HG02973 (cell line): Measurements from ENCODE around the gene ILKAP.

ENCODE experiments used
- ATAC-seq: cut with Tn5 transposase; IDR thresholded peaks from one replicate; pipeline ENCODE4 v1.9.1; 2021; ENCODE audit warnings: moderate library complexity; ENCODE audit not compliant: unreplicated experiment

The ILKAP gene

GRCh38 chr2:238138331-238139195 is 64.9 kb downstream of the ILKAP start, which contains the start of gene KLHL30:
KLHL30 (plus strand) TSS chr2:238138668; CDS start chr2:238140755, 2,087 bp downstream.
- no peak for ATAC-seq

DNA sequence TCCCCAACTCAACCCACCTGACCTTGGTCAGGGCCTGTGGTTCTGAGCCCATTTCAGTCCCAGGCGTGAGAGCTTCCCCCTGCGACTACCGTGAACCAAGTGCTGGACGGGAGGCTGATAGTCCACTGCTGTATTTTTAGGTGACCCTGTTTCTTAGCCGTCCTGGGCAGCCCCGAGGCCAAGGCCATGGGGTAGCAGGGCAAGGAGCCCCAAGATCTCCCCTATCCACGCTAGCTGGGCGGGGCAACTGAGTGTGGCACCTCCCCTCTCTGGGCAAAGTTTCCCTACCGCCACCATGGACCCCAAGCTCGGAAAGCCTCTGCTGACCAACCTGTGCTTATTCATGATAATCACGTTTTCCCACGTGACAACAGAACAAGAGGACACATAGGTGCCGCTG is 65.6 kb downstream of the ILKAP start:
- ATAC-seq = no peak

DNA sequence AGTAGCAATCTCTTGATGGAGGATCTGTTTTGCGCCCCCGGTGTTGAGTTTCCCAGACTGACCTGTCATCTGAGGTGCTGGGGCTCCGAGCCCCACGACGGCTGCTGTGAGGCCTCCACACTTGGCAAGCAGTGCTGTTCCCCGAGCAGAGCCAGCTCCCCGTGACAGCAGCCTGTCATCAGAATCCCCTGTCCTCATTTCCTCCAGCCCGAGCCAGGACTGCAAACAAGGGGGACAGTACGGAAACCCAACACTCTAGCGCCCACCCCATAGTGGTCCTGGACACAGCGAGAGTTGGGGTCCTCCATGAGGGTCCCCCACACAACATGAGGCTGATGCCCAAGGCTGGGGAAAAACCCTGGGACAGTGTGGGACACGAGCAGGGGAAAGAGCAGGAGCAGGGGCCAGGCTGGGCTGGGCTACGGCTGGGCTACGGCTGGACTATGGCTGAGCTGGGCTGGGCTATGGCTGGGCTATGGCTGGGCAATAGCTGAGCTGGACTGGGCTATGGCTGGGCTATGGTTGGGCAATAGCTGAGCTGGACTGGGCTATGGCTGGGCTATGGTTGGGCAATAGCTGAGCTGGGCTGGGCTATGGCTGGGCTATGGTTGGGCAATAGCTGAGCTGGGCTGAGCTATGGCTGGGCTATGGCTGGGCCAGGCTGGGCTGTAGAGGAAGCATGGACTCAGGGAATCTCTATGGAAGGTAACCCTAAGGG is 66.5 kb downstream of the ILKAP start:
- ATAC-seq = no peak

GRCh38 chr2:238135601-238136150 is 67.8 kb downstream of the ILKAP start:
- no peak for ATAC-seq

DNA sequence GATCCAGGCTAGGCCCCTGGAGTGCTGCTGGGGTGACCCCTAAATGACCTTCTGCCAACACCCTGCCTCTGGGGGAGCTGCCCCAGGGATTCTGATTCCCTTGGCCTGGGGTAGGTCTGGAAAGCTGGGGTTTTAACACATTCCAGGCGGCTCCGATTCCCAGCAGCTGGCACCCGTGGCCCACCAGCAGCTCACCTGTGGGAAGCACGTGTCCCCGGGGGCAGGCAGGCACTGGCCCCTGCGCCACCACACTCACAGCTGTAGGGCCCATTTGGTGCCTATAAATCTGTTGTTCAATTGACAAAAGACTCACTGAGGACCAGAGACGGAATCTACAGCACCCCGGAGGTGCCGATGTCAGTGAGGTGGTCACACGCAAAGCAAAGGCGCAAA is 69.1 kb downstream of the ILKAP start:
- ATAC-seq = no peak

- ATAC-seq = no peak
Measured at GRCh38 chr2:238133499-238134392, 69.7 kb downstream of the ILKAP start.

DNA sequence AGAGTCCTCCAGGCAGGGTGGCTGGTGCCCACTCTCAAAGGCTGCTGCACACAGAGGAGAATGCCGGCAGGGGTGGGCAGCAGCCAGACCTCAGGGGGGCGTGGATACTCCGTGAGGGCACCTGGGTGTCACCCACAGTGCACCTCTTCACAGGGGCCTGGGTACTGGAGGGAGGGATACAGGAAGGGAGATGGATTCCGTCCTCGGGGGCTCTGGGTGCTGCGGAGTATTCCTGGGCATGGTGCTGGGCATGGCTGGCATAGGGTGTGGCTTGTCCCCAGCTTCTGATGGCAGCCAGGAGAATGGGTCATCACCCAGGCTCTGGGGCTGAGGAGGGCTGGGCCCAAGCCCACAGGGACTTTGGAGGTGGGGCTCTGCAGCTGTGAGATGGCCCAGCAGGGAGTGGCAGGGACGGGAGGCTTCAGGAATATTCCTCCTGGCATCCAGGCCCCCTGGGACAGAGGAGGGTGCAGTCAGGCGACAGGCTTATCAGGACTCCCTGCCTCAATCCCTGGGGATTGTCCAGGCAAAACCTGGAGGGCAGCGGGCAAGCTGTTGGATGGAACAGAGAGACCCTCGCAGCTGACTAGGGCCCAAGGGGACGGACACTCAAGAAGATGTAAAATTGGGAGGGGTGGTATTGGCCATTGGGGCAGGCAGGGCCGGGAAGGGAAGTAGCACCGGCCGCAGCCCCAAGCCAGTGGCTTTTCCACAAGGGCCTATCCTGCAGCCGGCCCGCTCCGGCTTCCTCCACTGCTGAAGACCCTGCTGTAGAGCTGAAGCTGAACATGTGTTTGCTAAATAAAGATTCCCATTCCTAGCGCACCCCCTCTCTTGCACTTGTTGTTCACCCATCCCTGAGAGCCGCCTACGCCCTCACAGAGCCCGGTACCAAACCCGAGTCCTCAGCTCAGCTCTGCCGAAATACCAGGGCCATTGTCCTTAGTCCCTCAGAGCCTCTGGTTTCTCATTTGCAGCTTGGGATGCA is 70.7 kb downstream of the ILKAP start:
- ATAC-seq = no peak

- no peak for ATAC-seq
Measured at GRCh38 chr2:238131761-238132462, 71.6 kb downstream of the ILKAP start.

DNA sequence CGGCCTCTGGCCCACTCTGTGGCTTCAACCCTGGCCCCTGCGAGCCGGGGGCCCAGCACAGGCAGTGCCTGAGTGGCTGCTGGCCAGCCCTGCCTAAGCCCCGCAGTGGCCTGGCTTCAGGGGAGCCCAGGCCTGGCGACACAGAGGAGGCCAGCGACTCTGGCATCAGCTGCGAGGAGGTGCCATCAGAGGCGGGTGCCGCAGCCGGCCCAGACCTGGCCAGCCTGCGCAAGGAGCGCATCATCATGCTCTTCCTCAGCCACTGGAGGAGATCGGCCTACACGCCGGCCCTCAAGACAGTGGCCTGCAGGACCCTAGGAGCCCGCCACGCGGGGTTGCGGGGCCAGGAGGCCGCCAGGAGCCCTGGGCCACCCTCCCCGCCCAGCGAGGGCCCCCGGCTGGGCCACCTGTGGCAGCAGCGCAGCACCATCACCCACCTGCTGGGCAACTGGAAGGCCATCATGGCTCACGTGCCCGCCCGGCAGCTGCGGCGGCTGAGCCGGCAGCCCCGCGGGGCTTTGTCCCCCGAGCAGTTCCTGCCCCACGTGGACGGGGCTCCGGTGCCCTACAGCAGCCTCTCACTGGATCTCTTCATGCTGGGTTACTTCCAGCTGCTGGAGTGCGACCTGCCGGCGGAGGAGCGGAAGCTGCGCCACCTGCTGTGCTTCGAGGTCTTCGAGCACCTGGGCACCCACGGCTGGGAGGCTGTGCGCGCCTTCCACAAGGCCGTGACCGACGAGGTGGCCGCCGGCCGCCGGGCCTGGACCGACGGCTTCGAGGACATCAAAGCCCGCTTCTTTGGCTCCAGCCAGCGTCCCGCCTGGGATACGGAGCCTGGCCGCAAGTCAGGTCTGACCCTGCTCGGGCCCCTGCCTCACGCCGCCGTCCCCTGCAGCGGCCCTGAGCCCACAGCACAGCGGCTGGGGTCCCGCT is 72.5 kb downstream of the ILKAP start:
- ATAC-seq = no peak

- no peak for ATAC-seq
Measured at GRCh38 chr2:238130111-238130695, 73.3 kb downstream of the ILKAP start.

DNA sequence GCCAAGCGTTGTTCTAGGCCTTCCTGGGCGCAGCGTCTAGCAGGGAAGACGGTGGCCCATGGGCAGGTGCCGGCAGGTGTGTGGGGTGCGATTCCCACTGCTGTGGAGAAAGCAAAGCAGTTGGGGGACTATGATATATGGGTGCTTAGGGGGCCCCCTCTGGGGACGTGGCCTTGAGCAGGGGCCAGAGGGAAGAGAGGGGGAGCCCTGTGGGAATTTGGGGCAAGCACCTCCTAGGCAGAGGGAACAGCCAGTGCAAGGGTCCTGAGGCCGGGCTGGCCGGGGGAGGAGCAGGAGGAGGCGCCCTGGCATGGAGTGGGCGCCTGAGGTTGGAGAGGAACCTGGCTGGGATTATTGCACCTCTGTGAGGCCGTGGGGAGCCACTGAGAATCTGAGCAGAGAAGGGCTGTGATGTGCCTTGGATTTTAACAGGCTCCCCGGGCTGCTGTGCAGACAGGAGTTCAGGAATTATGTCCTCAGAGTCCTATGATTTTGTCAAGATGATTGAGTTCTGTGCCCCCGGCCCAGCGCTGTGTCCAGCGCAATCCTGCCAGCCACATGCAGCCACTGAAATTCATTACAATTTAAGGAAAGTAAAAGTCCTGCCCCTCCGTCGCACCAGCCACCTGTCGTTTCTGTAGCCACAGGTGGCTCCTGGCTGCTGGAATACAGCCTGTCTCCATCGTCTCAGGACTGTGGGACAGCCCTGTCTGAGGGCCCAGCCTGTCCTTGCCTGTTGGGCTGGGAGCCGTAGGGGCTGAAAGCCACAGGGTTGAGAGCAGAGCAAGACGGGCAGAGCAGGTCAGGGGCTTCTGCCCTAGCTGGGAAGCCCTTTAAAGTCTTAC is 74.1 kb downstream of the ILKAP start:
- ATAC-seq = no peak

DNA sequence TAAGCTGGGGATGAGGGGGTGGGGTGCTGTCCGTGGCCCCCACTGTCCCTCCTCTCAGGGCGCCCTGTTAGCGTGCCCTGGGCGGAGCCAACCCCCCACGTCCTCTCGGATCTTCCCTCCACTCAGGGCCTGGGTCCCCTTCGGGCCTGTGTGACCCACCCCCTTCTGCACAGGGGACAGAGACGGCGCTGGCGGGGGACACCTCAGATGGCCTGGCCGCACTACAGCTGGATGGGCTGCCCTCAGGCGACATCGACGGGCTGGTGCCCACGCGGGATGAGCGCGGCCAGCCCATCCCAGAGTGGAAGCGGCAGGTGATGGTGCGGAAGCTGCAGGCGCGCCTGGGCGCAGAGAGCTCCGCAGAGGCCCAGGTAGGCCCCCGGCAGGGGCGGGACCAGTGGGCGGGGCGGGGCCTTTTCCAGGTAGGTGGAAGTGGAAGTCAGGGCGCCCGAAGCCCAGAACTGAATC is 74.9 kb downstream of the ILKAP start:
- no peak for ATAC-seq

GRCh38 chr2:238128061-238128440 is 75.4 kb downstream of the ILKAP start:
- no peak for ATAC-seq

DNA sequence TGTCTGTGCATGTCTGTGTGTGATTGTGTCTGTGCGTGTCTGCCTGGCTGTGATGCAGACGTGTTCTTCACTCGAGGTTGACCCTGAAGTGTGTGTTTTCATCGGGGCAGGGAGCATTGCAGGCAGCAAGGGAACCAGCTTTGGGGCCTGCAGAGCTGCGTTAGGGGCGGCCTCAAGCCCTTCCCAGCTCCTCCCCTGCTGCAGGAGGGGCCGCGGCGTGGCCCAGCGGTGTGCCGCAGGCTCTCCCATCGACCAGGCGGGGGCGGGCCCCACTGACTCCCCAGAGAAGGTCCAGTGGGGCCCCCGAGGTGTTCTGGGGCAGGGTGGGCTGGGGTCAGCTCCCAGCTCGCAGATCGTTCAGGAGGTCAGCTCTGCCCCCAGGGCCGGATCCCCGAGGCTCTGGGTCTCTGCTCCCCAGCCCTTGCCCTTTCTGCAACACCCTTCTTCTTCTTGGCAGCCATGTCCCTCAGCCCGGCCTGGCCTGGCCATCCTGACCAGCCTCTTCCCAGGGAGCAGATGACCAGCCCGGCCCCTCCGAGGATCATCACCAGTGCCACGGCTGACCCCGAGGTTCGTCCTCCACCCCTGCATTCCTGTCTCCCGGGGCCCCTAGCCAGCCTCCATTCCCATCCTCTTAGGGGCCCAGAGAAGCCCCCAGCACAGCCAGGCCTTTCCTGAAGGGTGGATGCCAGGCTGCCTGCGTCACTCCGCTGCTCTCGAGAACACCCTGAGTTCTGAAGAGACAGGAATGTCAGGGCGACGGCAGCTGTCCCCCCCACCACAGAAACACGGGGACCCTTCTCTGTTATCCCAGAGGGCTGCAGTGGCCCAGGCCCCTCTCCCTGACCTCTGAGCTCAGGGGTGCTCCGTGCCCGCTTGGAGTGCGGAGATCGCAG is 76.1 kb downstream of the ILKAP start:
- peak; percentile 58 for ATAC-seq

- ATAC-seq = no peak
Measured at GRCh38 chr2:238126775-238127164, 76.7 kb downstream of the ILKAP start.

- no peak for ATAC-seq
Measured at GRCh38 chr2:238126338-238126737, 77.2 kb downstream of the ILKAP start.
